HG02852 (cell line): Measurements from ENCODE around the gene TXNIP.
"Not testable (repeated sequence)": the region's sequence is repeated elsewhere in the genome, so short reads cannot be mapped to it uniquely, and the experiment has no call there.

Source experiments
- ATAC-seq: cut with Tn5 transposase; IDR thresholded peaks from one replicate; pipeline ENCODE4 v1.9.1; 2021; ENCODE audit warnings: mild to moderate bottlenecking, moderate library complexity; ENCODE audit not compliant: unreplicated experiment

The TXNIP gene, protein sequence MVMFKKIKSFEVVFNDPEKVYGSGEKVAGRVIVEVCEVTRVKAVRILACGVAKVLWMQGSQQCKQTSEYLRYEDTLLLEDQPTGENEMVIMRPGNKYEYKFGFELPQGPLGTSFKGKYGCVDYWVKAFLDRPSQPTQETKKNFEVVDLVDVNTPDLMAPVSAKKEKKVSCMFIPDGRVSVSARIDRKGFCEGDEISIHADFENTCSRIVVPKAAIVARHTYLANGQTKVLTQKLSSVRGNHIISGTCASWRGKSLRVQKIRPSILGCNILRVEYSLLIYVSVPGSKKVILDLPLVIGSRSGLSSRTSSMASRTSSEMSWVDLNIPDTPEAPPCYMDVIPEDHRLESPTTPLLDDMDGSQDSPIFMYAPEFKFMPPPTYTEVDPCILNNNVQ

DNA sequence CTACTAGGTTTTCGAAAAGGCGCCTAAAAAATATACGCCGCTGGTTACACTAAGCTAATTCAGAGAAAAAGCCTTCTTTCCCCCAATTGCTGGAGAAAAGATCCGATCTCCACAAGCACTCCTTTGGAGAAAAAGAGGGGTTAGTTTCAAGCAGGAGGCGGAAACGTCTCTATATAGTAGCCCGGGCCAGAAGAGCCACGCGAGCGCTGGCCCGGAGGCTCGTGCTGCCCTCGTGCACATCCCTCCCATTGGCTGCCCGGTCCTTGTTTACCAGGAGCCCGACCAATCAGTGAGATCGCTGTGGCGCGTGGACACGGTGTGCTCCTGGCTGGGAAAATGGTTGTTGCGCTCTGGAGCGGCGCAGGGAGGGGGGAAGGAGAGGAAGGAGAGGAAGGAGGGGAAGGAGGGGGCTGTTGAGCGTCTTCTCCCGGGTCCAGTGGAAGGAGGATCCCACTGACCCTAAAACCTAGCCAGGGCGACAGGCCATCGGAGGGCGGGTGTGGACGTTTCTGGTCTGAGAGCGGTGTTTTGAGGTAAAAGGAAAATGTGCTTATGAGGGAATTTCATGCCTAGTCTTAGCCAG, at the start of gene TXNIP:
Gene TXNIP (minus strand): TSS at position 147 of the 583 bp plus-strand sequence. CDS start 313 bp downstream, outside the sequence.
- peak; percentile 94 for ATAC-seq

DNA sequence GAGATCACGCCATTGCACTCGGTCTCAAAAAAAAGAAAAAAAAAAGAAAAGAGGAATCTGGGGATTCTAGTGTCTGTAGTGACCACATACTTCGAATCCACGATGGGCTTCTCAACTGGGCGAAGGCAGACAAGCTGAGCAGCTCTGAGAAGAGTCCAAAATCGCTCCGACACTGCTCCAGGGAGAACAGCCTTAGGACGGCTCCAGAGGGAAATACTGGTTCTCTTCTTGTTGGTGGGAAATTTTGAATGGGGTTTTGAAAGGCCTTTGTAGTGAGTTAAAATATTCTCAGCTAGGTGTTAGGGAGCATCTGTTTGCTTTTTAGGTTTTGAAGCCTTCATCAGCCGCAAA, 43.4 kb upstream of the TXNIP start:
- ATAC-seq: no peak

DNA sequence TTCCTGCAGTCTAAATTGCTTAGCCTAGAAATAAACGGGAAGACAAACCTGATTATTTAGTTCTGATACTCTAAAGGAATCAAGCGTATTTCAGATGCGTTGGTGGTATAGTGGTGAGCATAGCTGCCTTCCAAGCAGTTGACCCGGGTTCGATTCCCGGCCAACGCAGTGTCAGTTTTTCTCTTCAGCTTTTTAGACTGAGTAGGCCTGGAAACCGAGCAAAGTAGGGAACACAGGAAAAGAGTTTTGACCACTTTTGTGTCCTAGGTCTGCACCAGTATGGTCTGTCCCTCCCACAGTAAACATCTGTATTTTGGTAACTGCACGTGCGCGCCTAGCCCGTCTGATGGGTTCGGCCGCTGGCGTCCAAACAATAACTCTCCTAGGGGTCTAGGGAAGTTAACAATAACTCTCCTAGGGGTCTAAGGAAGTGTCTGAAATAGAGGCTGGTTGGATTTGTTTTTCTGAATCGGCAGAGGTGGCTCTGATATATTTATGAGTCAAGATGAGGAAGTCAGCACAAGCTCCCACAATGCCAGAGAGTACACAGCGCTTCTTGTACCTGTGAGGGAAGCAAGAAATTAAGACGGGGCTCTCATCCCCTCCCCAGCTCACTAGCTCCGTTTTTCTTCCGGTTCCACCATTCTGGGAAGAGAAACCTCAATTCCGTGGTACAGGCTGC, 40.7 kb upstream of the TXNIP start:
- no peak for ATAC-seq

DNA sequence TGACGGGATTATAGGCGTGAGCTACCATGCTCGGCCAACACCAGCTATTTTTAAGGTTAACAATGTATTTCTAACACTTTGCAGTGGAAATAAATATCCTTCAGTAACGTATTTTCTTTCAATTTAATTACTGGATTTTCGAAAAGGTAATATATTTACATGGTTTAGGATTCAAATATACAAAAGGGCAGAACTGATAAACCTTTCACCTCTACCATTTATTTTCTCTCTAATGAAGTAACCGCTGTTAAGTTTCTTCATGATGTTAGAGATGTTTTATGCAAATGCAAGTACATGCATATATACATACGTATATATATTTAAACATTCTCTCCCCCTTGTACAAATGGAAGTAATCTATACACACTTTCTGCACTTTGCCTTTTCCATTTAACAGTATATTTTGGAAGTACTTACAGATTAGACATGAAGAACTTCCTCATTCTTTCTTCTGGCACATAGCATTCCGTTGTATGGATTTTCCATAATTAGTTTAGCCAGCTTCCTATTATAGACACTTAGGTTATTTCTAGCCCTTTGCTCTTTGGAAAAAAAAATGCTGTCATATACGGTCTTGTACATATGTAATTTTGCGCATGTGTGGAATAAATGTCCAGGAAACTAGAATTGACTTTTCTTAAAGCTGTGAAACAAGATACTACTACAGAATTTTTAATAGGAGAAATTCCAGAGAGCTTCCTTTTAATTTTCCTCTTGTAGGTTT, 40.0 kb upstream of the TXNIP start:
- no peak for ATAC-seq

DNA sequence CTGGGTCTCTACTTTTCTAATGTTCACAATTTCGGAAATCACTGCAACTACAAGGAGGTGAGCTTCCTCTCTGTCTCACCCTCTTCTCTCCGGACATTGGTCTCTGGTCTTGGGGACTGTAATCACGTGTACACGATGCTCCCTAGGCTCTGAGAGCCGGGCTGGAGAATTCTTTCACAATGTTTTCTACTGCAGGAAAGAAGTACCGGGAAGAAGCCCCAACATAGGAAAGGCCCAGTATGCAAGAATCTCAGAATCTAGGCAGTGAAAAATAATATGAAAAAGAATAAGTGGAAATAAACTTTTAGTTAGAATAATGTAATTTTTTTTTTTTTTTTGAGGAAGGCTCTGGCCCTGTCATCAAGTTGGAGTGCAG, 38.7 kb upstream of the TXNIP start:
- ATAC-seq: no peak

DNA sequence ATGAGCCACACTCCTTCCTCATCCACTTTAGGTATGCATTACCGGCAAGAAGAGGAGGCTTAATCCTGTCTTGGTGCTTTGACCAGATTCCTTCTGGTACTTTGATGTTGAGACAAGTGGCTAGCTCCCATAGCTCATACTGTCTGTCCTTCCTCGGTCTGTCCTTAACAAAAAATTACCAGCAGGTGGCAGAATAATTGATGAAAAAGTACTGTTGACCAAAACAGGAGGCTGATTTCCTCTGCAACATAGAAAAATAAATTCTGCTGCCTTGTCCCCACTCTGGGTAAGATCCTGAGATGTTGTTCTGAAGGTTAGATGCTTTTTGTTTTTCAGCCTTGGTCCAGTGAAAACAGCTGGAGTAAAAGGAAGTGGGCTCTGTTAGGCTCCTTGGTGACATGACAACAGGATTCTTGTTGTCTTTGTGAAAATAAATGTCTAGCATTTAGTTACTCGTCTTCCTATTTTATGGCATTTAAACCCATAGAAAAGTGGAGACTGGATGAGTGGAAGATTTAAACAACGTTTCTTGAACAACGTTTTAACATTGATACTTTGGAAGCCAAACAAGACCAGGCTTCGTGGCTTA, 36.3 kb upstream of the TXNIP start:
- ATAC-seq: no peak

DNA sequence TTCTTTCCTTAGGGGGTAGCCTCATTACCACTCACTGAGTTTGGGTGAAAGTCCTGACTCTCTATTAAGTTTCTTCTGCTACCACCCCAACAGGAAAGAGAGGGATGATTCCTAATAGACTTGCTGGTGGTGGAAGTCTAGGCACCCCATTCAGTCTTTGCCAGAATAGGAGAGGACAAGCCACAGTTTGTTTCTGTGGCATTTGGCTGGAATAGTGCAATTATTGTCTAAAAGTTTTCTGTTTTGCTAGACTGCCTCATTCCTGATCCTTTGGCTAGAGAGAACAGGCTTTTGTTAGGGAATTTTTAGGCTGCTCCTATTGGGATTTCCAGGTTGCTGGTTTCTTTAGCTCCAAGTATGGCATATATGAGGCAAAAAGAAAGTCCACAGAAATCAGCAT, 35.1 kb upstream of the TXNIP start:
- no peak for ATAC-seq

DNA sequence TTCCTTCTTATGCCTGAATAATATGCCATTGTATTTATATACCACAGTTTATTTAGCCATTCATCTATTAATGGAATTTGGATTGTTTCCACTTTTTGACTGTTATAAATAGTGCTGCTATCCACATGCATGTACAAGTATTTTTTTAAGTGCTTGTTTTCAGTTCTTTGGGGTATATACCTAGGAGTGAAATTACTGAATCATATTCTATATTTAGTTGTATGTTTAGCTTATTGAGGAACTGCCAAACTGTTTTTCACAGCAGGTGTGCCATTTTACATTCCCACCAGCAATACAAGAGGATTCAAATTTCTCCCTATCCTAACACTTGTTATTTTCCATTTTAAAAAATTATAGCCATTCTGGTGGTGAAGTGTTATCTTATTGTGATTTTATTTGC, 32.7 kb upstream of the TXNIP start:
- no peak for ATAC-seq

DNA sequence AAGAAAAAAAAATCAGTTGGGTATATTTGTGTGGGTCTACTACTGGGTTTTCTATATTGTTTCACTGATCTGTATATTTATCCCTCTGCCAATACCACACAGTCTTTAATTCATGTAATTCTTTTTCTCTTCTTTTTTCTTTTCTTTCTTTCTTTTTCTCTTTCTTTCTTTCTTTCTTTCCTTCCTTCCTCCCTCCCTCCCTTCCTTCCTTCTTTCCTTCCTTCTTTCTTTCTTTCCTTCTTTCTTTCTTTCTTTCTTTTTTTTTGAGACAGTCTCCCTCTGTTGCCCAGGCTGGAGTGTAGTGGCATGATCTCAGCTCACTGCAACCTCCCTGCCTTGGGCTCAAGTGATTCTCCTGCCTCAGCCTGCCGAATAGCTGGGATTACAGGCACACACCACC, 30.3 kb upstream of the TXNIP start:
- not testable (repeated sequence) for ATAC-seq

DNA sequence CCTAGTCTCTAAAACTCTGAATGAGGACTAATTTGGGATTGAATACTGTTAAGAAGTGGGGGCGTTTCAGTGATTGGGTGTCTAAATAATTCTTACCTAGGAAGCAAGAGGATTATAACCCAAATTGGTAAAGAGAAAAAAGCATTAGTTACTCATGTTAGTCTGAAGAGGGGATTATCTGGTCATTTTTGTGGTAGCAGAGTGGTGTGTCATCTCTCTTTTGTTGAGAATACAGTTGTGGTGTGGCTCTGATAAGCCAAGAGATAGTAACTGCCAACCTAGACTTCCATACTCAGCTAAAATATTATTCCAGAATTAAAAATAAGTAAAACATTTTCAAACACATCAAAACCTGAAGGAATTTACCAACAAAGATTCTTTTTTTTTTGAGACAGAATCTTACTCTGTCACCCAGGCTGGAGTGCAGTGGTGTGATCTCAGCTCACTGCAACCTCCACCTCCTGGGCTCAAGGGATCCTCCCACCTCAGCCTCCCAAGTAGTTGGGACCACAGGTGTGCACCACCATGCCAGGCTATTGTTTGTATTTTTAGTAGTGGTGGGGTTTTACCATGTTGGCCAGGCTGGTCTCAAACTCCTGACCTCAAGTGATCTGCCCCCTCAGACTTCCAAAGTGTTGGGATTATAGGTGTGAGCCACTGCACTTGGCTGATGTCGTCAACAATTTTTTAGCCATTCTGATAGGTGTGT, 29.6 kb upstream of the TXNIP start:
- not testable (repeated sequence) for ATAC-seq

DNA sequence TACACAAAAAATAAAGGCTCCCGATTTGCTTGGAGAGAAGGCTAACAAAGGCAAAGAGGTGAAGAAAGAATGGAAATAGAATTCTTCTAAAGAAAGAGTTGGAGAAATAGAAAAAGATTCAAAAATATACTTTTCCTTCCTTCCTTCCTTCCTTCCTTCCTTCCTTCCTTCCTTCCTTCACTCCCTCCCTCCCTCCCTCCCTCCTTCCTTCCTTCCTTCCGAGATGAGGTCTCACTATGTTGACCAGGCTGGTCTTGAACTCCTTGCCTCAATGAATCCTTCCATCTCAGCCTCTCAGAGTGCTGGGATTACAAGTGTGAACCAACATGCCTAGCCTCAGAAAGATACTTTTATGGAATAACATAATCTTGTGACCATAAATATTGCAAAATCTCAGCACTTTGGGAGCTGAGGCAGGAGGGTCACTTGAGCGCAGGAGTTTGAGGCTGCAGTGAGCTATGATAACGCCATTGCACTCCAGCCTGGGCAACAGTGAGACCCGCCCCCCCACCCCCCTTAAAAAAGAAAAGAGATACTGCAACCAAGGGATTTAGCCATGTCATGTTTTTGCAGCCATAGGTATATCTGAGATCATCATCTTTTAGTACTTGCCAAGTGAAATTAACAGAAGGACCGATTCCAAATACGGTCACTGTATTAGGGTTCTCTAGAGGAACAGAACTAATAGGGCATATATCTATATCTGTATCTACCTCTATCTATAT, 26.2 kb upstream of the TXNIP start:
- ATAC-seq: no peak

DNA sequence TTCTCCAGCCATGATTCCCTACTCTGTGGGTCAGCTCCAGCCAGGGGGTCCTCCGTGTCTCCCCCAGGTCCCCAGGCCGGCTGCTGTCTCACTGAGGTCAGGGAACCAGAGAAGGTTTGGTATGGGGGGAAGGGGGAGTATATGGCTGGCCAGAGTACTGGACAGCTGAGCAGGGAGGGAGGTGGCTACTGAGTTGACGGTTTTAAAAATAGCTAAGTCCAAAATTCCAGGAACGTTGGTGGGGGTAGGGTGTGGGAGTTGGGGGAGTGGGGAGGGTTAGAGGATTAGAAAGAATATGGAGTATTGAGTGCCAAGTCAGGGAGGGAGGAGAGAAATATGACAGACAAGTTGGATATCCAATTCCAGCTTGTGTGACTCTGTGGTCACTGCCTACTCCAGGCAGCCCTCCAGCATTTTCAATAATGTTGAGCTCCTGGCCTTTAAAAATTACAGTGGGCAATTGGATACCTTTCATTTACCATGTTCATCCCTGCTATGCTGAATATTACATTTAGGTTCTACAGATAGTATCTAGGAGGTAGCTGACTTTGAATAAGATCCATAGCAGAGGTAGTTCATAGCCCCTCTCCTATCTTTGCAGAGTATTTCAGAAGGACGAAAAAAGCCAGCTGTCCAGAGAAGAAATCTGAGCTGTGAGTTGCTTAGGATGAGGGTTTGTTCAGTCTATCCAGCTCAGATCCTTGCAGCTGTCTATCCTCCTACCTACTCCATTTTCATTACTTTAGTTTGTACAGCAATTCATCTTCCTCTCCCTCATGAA, 25.4 kb upstream of the TXNIP start, which contains the start of gene HJV:
Gene HJV (minus strand): TSS at position 114 of the 781 bp plus-strand sequence. CDS start 1,504 bp downstream, outside the sequence.
- no peak for ATAC-seq

DNA sequence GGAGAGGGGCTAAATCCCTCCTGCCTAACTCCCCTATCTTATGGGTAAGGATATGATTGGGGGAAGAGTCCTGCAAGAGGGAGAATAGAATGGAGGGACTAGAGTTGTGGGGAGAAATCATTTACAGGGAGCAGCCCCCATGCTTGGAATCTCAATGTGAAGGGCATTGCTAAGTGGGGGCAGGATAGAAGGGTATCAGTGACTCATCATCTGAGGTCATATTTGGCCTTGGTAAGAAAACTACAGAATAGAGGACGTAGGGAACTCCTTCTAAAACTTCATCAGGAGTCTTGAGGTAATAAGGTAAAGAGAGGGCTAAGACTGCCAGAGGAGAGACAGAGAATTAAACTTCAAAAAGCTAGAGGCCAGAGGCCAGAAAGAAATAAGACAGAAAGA, 24.7 kb upstream of the TXNIP start:
- no peak for ATAC-seq

DNA sequence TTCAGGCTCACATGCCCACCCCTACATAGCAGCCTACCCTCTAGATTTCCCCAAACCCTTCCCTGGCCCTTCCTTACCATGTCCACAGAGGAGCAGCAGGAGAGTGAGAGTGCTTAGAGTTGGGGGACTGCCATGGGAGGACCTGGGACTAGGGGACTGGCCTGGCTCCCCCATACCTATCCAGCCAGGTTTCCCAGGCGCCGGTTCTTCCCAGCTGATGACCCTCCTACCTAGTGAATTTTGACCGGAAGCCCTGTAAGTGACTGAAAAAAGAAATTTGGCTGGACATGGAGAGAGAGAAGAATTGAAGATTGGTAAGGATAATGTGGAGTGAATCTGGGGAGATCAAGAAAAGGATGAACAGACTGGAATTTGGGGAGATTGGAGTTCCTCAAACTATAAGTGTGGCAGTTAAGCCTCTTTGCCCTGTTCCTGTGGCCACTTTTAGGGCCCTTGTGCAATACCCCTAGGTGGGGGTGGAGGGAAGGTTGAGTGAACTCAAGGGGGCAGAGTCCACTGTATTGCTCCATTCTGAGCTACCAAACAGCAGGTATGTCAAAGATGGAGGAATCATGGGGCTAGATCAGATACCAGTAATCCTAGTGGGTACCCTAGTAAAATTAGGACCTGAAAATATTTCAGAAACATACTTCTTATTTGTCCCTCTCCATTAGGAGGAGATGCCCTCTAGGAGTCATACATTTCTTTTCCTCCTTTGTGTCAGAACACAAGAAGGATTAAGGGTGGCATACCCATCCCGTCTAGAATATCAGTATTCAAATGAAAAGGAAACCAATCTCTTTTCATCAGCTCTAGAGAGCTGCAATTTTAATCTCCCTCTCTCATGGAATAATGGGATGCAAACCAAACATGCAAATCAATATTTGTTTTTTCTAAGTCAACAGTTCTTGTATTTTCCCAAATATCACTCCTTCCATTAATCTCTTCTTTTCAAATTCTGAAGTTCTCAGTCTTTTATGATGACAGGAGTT, 24.0 kb upstream of the TXNIP start:
- no peak for ATAC-seq

DNA sequence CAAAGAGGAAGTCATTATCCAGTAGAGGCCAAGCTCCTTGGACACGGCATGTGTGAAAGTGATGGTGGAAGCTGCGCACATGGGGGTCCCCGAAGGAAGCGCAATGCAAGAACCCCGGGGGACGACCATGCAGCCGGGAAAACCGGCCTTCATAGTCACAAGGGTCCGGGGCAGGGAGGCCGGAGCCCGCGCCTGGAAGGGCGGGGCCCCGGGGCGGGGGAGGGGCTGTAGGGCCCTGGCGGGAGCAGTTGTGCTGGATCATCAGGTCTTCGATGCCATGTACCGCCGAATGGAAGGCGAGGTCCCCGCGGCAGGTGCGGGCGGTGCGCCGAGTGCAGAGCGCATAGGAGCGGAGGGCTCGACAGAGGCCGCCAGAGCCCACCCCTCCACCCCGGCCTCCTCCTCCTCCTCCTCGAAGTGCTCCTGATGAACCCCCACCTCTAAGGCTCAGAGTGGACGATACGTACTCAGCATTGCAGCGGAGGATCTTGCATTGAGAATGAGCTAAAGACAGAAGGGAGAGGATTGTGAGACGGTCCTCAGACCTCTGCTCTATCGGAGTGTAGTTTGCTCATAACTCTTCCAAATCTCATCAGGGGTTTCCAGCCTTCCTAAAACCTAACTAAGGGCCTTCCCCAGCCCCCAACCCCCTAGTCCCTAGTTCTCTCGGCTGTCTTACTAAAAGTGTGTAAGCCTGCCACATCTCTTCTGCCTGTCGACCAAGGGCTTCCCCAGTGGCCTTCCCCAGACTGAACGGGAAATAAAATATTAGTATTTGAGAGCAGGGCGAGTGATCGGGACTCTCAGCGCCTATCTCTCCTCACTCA, 23.1 kb upstream of the TXNIP start:
- ATAC-seq: no peak

DNA sequence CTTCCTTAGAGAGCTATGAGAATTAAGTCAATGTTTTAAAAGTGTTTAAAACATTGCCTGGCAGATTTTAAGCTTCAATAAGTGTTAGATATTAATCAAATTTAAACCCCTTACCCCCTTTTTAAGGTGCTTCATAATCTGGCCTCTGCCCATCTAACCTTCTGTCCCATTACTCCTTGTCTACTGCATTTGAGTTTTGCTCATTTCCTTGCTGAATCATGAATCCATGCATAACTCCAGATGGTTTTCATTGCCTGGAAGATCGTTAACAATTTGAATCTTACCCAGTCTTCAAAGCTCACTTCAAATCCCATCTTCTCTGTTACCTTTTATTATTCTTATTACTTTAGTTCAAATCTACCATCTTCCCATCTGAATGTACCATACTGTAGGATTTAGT, 20.5 kb upstream of the TXNIP start:
- no peak for ATAC-seq

DNA sequence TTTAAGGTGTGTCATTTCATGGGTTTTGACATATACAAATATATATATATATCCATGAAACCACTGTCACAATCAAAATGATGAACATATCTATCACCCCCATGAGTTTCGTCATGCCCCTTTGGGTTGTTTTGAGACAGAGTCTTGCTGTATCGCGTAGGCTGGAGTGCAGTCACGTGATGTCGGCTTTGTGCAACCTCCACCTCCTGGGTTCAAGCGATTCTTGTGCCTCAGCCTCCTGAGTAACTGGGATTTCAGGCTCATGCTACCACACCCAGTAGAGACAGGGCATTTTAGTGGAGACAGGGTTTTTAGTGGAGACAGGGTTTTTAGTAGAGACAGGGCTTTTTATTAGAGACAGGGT, 17.2 kb upstream of the TXNIP start:
- ATAC-seq: no peak
